Liver (tissue), 4 donors: Measurements from ENCODE around the gene ELMO2. TPM values are rescaled to one million over a fixed set of nuclear protein-coding genes. Genes with fewer than 3 reads are reported as not detected.

Experiments used
- polyA plus RNA-seq, 2 donors: library from polyadenylated mRNA; stranded (reverse) in 1 of 2; unstranded in 1 of 2; fragments of 200-250 nt in 1 of 2; fragments of >200 nt in 1 of 2; fragmentation: Nextera tagmentation in 1 of 2; extraction: Ambion mirVana in 1 of 2; gene quantifications; one replicate each; pipeline versions ENCODE4 v1.2.1 to v1.2.3, GENCODE V29; 2013 to 2015
- total RNA-seq, 2 donors: library from RNA; depleted of rRNA; stranded (reverse); fragments of >200 nt; gene quantifications; one replicate each; pipeline ENCODE4 v1.2.3, GENCODE V29; 2014
- donor health status: healthy.
- donor health status: healthy.
- donor health status: healthy.

The ELMO2 gene
- total and polyA plus RNA-seq, 4 donors = 7.9 to 16.0 (median 13.9) TPM

Other genes with a start within 250 kb of the ELMO2 start
- gene CDH22, start 98.1 kb downstream of the ELMO2 start, total RNA-seq = not detected
- under 1 TPM in 1 of 2 donors, not detected in 1; 0.02 TPM for gene CDH22, start 98.1 kb downstream of the ELMO2 start, polyA plus RNA-seq
- 1 to 10 TPM; 1.4 to 3.3 TPM for gene ZNF334, start 106.9 kb upstream of the ELMO2 start, total RNA-seq
- gene ZNF334, start 106.9 kb upstream of the ELMO2 start, polyA plus RNA-seq = 1 to 10 TPM in 1 of 2 donors, under 1 TPM in 1; 0.65 to 1.0 TPM
- not detected for gene OCSTAMP, start 144.0 kb upstream of the ELMO2 start, total RNA-seq
- gene OCSTAMP, start 144.0 kb upstream of the ELMO2 start, polyA plus RNA-seq = not detected
- 10 to 100 TPM in 1 of 2 donors, 1 to 10 TPM in 1; 1.5 to 10.7 TPM for gene SLC13A3, start 244.8 kb upstream of the ELMO2 start, total RNA-seq
- gene SLC13A3, start 244.8 kb upstream of the ELMO2 start, polyA plus RNA-seq = 1 to 10 TPM; 7.9 to 8.8 TPM